ENCODE data around the gene VPS39.

GRCh38 chr15:42123546-42123945, 84.6 kb downstream of the VPS39 start:
- TF ChIP-seq, protein P1, sequence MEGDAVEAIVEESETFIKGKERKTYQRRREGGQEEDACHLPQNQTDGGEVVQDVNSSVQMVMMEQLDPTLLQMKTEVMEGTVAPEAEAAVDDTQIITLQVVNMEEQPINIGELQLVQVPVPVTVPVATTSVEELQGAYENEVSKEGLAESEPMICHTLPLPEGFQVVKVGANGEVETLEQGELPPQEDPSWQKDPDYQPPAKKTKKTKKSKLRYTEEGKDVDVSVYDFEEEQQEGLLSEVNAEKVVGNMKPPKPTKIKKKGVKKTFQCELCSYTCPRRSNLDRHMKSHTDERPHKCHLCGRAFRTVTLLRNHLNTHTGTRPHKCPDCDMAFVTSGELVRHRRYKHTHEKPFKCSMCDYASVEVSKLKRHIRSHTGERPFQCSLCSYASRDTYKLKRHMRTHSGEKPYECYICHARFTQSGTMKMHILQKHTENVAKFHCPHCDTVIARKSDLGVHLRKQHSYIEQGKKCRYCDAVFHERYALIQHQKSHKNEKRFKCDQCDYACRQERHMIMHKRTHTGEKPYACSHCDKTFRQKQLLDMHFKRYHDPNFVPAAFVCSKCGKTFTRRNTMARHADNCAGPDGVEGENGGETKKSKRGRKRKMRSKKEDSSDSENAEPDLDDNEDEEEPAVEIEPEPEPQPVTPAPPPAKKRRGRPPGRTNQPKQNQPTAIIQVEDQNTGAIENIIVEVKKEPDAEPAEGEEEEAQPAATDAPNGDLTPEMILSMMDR (IDR thresholded peaks at IDR 0.05): no peak
- TF ChIP-seq POLR2A (IDR thresholded peaks at IDR 0.05): no peak
